Endothelial cell of umbilical vein (primary cell): Measurements from ENCODE around the gene NRCAM. TPM values are rescaled to one million over a fixed set of nuclear protein-coding genes. Genes with fewer than 3 reads are reported as not detected.

Experiments
- BruUV-seq: library from RNA; stranded (reverse); fragments of 400-500 nt; replicated peaks from 2 replicates; lab custom pipeline; 2021; lab: Mats Ljungman, UMichigan
- CTCF ChIA-PET: fragments of 300-600, 350-600 bp; sonication (Branson Sonifier 250); formaldehyde crosslinking; loops from one replicate; lab custom pipeline; 2021; ENCODE audit warnings: antibody characterized with exemption, inconsistent platforms; lab: Charles Lee
- POLR2A ChIA-PET: fragments of 300-600, 350-600 bp; sonication (Branson Sonifier 250); formaldehyde crosslinking; loops from one replicate; lab custom pipeline; 2021; ENCODE audit warnings: antibody characterized with exemption, inconsistent platforms; lab: Charles Lee
- DNase-seq: peaks from one replicate; pipeline ENCODE4 v3.0.0-alpha.2; 2011; ENCODE audit warnings: low read depth, low spot score
- FAIRE-seq: peaks from 2 replicates; lab custom pipeline; 2011; peaks lifted over from hg19 to GRCh38; lab: Jason Lieb, UNC
- H2AFZ ChIP-seq: 2 replicates; pipeline ENCODE4 v1.6.0; 2012; ENCODE audit warnings: low read depth, low read length, control low read depth, inconsistent platforms
- H3K27ac ChIP-seq: 2 replicates; pipeline ENCODE4 v1.5.1; 2011; ENCODE audit warnings: low read depth, mild to moderate bottlenecking, control low read depth, low read length, moderate library complexity; ENCODE audit not compliant: insufficient read depth
- H3K27me3 ChIP-seq, 2 experiments: 2 replicates each; pipeline versions ENCODE4 v1.6.0 to v1.6.1; 2011; ENCODE audit warnings: low read length in 2 of 2, mixed read lengths in 1 of 2; ENCODE audit not compliant: control insufficient read depth in 2 of 2, insufficient read depth in 2 of 2
- H3K36me3 ChIP-seq, 2 experiments: 2 replicates in 1 of 2; 3 replicates in 1 of 2; pipeline ENCODE4 v1.5.1; 2011; ENCODE audit warnings: low read length in 2 of 2, mild to moderate bottlenecking in 1 of 2, moderate library complexity in 1 of 2; ENCODE audit not compliant: control insufficient read depth in 2 of 2, insufficient read depth in 2 of 2; ENCODE audit errors: extremely low read depth in 1 of 2
- H3K4me1 ChIP-seq: 3 replicates; pipeline ENCODE4 v1.5.1; 2011; ENCODE audit warnings: mild to moderate bottlenecking, low read length; ENCODE audit not compliant: control insufficient read depth, insufficient read depth; ENCODE audit errors: extremely low read depth
- H3K4me2 ChIP-seq: 2 replicates; pipeline ENCODE4 v1.6.1; 2011; ENCODE audit warnings: low read length, control low read depth, mixed read lengths; ENCODE audit not compliant: insufficient read depth
- H3K4me3 ChIP-seq, 3 experiments: fragments of 200-600 bp in 1 of 3; sonication (generic), shearing (Covaris generic) in 1 of 3; replicated peaks in 1 of 3; 2 replicates each; pipeline ENCODE4 v1.5.1; 2011 to 2016; ENCODE audit warnings: control low read depth in 3 of 3, low read length in 3 of 3, mild to moderate bottlenecking in 2 of 3, inconsistent platforms in 1 of 3, low read depth in 1 of 3, moderate library complexity in 1 of 3; ENCODE audit not compliant: insufficient read depth in 1 of 3
- H3K79me2 ChIP-seq: 2 replicates; pipeline ENCODE4 v1.6.0; 2012; ENCODE audit warnings: low read length, inconsistent platforms; ENCODE audit not compliant: control insufficient read depth, insufficient read depth
- H3K9ac ChIP-seq: replicated peaks from 2 replicates; pipeline ENCODE3; 2011; ENCODE audit warnings: low read length, control low read depth; ENCODE audit not compliant: insufficient read depth; ENCODE audit errors: extremely low read depth
- H3K9me1 ChIP-seq: replicated peaks from 3 replicates; pipeline ENCODE4 v1.6.0; 2011; ENCODE audit warnings: mild to moderate bottlenecking, low read length; ENCODE audit not compliant: control insufficient read depth, insufficient read depth; ENCODE audit errors: extremely low read depth
- H3K9me3 ChIP-seq: replicated peaks from 2 replicates; pipeline ENCODE4 v1.5.1; 2012; ENCODE audit warnings: low read length, inconsistent platforms; ENCODE audit not compliant: control insufficient read depth, insufficient read depth
- H4K20me1 ChIP-seq: replicated peaks from 2 replicates; pipeline ENCODE3; 2011; ENCODE audit warnings: mild to moderate bottlenecking, low read length; ENCODE audit not compliant: control insufficient read depth, insufficient read depth; ENCODE audit errors: extremely low read depth
- EZH2 ChIP-seq: IDR thresholded peaks from 2 replicates; pipeline ENCODE4 v1.6.1; 2012; ENCODE audit warnings: borderline replicate concordance, low read depth, mild to moderate bottlenecking, moderate library complexity, low read length, inconsistent platforms; ENCODE audit not compliant: severe bottlenecking
- FOS ChIP-seq: IDR thresholded peaks from 2 replicates; pipeline ENCODE4 v1.6.1; 2011; ENCODE audit warnings: mild to moderate bottlenecking, low read length, moderate library complexity, borderline replicate concordance; ENCODE audit not compliant: insufficient read depth
- GATA2 ChIP-seq: IDR thresholded peaks from 2 replicates; pipeline ENCODE4 v1.7.0; 2011; ENCODE audit warnings: low read depth, mild to moderate bottlenecking, moderate library complexity, mixed read lengths, low read length; ENCODE audit not compliant: insufficient read length, insufficient read depth
- JUN ChIP-seq: IDR thresholded peaks from 2 replicates; pipeline ENCODE4 v1.6.1; 2011; ENCODE audit warnings: borderline replicate concordance, low read depth; ENCODE audit not compliant: insufficient read length, insufficient read depth
- MYC ChIP-seq: IDR thresholded peaks from one replicate; pipeline ENCODE4 v1.6.1; 2011; ENCODE audit warnings: mild to moderate bottlenecking, low read depth, low read length
- POLR2A ChIP-seq: IDR thresholded peaks from 2 replicates; pipeline ENCODE4 v1.6.1; 2012; ENCODE audit warnings: low read depth, mild to moderate bottlenecking, control low read depth, low read length
- POLR2AphosphoS5 ChIP-seq: IDR thresholded peaks from 2 replicates; pipeline ENCODE4 v1.6.1; 2012; ENCODE audit warnings: low read depth, mild to moderate bottlenecking, control low read depth, low read length, moderate library complexity; ENCODE audit not compliant: insufficient read depth
- dilution Hi-C: fragments of 300-500 bp; cut with MboI; formaldehyde crosslinking; loops from one replicate; pipeline ENCODE4 v1.15.0; 2019; ENCODE audit warnings: low sequenced_read_pairs; ENCODE audit not compliant: extremely low pct_ligation_motif_present
- intact Hi-C: fragments of 100-400 bp; cut with micrococcal nuclease; formaldehyde crosslinking; loops from one replicate; pipeline ENCODE4 v1.10.0; 2022
- polyA plus RNA-seq, 4 experiments: library from polyadenylated mRNA; depleted of rRNA in 3 of 4; stranded (reverse) in 3 of 4; unstranded in 1 of 4; fragments of >200 nt; gene quantifications; 2 replicates each; pipeline versions ENCODE4 v1.2.1 to v1.2.3, GENCODE V29; 2011 to 2012; ENCODE audit warnings: missing spikeins in 1 of 4
- total RNA-seq: library from RNA; stranded (reverse); gene quantifications from 2 replicates; pipeline ENCODE4 v1.2.3, GENCODE V29; 2021
- TF ChIP-seq, protein P1 (sequence below): IDR thresholded peaks from 2 replicates; pipeline ENCODE4 v1.6.1; 2011; ENCODE audit not compliant: insufficient read depth, insufficient read length
- TF ChIP-seq, protein P2 (sequence below), 2 donors: IDR thresholded peaks; 1 replicate in 1 of 2; 2 replicates in 1 of 2; pipeline ENCODE4 v1.5.1; 2011; ENCODE audit warnings: low read length in 2 of 2, mild to moderate bottlenecking in 2 of 2, moderate library complexity in 2 of 2, control low read depth in 1 of 2, inconsistent platforms in 1 of 2, low read depth in 1 of 2; ENCODE audit not compliant: insufficient read depth in 1 of 2; ENCODE audit errors: extremely low read depth in 1 of 2

The NRCAM gene
- total and polyA plus RNA-seq, 2 donors (not counting 3 experiments of a cell fraction or from before 2014, with no cell fraction given), result 26.0 to 47.6 TPM

DNA sequence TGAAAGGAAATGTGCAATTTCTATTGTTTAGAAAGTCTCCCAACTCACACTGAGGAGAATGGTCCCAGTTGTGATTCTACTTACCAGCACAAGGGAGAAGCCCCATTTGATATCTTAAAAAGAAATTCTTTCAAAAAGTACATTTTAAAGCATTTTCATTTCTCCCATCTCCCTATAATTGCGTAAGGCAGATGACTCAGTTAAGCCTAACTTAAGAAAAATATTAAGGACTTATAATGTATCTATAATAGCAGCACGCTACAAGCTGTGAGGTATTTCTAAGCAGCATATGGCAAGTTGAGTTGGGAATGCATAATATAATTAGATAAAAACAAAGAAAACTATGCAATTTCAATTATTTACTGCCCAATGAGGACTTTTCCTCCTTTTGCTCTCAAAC lies 8.5 kb upstream of the NRCAM start:
- H2AFZ ChIP-seq, result no peak overlapping the region
- H3K9ac ChIP-seq, result no peak overlapping the region
- no peaks in the 10 kb centered on the region for H3K27me3 ChIP-seq
- no peak overlapping the region for H3K4me3 ChIP-seq
- H3K27ac ChIP-seq, result no peak overlapping the region
- FAIRE-seq, result no peak
- CTCF ChIA-PET, result interaction anchor here (1.0 to 1.8 kb wide), 4 partner anchors 15 to 283 kb away, joined by 3 to 9 read pairs (median 4); no protein-coding TSS in a partner anchor
- no peaks in the 10 kb centered on the region for H4K20me1 ChIP-seq
- TF ChIP-seq EZH2 (no peak), MYC (no peak), POLR2AphosphoS5 (no peak), JUN (no peak), POLR2A (no peak), FOS (no peak), GATA2 (no peak)
- TF ChIP-seq, protein P1, sequence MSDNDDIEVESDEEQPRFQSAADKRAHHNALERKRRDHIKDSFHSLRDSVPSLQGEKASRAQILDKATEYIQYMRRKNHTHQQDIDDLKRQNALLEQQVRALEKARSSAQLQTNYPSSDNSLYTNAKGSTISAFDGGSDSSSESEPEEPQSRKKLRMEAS, result no peak
- TF ChIP-seq, protein P2, sequence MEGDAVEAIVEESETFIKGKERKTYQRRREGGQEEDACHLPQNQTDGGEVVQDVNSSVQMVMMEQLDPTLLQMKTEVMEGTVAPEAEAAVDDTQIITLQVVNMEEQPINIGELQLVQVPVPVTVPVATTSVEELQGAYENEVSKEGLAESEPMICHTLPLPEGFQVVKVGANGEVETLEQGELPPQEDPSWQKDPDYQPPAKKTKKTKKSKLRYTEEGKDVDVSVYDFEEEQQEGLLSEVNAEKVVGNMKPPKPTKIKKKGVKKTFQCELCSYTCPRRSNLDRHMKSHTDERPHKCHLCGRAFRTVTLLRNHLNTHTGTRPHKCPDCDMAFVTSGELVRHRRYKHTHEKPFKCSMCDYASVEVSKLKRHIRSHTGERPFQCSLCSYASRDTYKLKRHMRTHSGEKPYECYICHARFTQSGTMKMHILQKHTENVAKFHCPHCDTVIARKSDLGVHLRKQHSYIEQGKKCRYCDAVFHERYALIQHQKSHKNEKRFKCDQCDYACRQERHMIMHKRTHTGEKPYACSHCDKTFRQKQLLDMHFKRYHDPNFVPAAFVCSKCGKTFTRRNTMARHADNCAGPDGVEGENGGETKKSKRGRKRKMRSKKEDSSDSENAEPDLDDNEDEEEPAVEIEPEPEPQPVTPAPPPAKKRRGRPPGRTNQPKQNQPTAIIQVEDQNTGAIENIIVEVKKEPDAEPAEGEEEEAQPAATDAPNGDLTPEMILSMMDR (IDR thresholded peaks at IDR 0.05; ENCODE audit: extremely low read depth in 1 of 2, insufficient read depth in 1 of 2, low read depth in 1 of 2, low read length in 2 of 2), result no peak
- intact Hi-C loops (no loop called here), dilution Hi-C loops (no loop called here)
- no TSS peak for BruUV-seq
- H3K79me2 ChIP-seq, result no peaks in the 10 kb centered on the region
- H3K4me1 ChIP-seq, result peaks cover 2% of the 10 kb centered on the region
- DNase-seq, result no peak
- no peaks in the 10 kb centered on the region for H3K9me1 ChIP-seq
- no peaks in the 10 kb centered on the region for H3K36me3 ChIP-seq
- POLR2A ChIA-PET, result no interaction called here
- H3K9me3 ChIP-seq, result no peaks in the 10 kb centered on the region
- H3K4me2 ChIP-seq, result no peak overlapping the region
